Activated B cell treated with CpG ODN at 0.5 μM for 24 hours (primary cell): ENCODE measurements around the gene SMARCD2. TPM values are rescaled to one million over a fixed set of nuclear protein-coding genes. Genes with fewer than 3 reads are reported as not detected.
"Not testable (repeated sequence)": the region's sequence is repeated elsewhere in the genome, so short reads cannot be mapped to it uniquely, and the experiment has no call there.

Source experiments
- ATAC-seq: fragments of 200-7000 bp; cut with Tn5 transposase; one replicate; pipeline ENCODE4 v1.10.0; 2021; ENCODE audit warnings: low read depth, mild to moderate bottlenecking, moderate library complexity
- CTCF ChIA-PET: fragments of 350-600 bp; sonication (Branson Sonifier 250); formaldehyde crosslinking; loops from one replicate; lab custom pipeline; 2021; ENCODE audit warnings: antibody characterized with exemption; lab: Charles Lee
- POLR2A ChIA-PET: fragments of 350-600 bp; sonication (Branson Sonifier 250); formaldehyde crosslinking; loops from one replicate; lab custom pipeline; 2021; ENCODE audit warnings: antibody characterized with exemption; lab: Charles Lee
- DNase-seq: peaks from one replicate; pipeline ENCODE4 v3.0.0; 2022
- H3K27ac Mint-ChIP-seq: one replicate; pipeline ENCODE4 v1.8.0; 2020; ENCODE audit warnings: mixed read lengths
- H3K27me3 Mint-ChIP-seq: one replicate; pipeline ENCODE4 v1.8.0; 2021; ENCODE audit warnings: mixed read lengths
- H3K36me3 Mint-ChIP-seq: one replicate; pipeline ENCODE4 v1.8.0; 2021; ENCODE audit warnings: low read depth, mixed read lengths
- H3K4me1 Mint-ChIP-seq: one replicate; pipeline ENCODE4 v1.8.0; 2021; ENCODE audit warnings: mixed read lengths
- H3K4me3 Mint-ChIP-seq: one replicate; pipeline ENCODE4 v1.8.0; 2020; ENCODE audit warnings: mild to moderate bottlenecking, mixed read lengths
- H3K9me3 Mint-ChIP-seq: one replicate; pipeline ENCODE4 v1.8.0; 2020; ENCODE audit warnings: mixed read lengths
- intact Hi-C: fragments of 100-400 bp; cut with micrococcal nuclease; formaldehyde crosslinking; loops from one replicate; pipeline ENCODE4 v1.15.1; 2024
- total RNA-seq: library from RNA; stranded (reverse); gene quantifications from 2 replicates; pipeline ENCODE4 v1.2.3, GENCODE V29; 2022
- TF ChIP-seq, protein P1 (sequence below): fragments of 200-600 bp; IDR thresholded peaks from one replicate; pipeline ENCODE4 v1.8.0; 2022; ENCODE audit warnings: antibody characterized with exemption, mild to moderate bottlenecking

The SMARCD2 gene
- total RNA-seq, 1 donor from 2014 or later: 114 TPM

DNA sequence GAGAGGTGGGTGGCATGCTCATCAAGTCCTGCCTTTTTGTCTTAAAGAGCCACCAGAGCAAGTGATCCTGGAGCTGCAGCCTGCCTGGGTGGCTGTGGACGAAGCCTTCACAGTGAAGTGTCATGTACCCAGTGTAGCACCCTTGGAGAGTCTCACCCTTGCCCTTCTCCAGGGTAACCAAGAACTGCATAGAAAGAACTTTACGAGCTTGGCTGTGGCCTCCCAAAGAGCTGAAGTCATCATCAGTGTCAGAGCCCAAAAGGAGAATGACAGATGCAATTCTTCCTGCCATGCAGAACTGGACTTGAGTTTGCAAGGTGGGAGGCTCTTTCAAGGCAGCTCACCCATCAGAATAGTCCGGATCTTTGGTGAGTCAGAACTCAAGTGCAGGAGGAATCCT, 16.8 kb upstream of the SMARCD2 start:
- Mint-ChIP-seq H3K27ac (no peak overlapping the region), H3K9me3 (no peaks in the 10 kb centered on the region), H3K27me3 (peaks cover 9% of the 10 kb centered on the region), H3K4me3 (no peak overlapping the region), H3K36me3 (no peaks in the 10 kb centered on the region), H3K4me1 (no peaks in the 10 kb centered on the region)
- TF ChIP-seq, protein P1, sequence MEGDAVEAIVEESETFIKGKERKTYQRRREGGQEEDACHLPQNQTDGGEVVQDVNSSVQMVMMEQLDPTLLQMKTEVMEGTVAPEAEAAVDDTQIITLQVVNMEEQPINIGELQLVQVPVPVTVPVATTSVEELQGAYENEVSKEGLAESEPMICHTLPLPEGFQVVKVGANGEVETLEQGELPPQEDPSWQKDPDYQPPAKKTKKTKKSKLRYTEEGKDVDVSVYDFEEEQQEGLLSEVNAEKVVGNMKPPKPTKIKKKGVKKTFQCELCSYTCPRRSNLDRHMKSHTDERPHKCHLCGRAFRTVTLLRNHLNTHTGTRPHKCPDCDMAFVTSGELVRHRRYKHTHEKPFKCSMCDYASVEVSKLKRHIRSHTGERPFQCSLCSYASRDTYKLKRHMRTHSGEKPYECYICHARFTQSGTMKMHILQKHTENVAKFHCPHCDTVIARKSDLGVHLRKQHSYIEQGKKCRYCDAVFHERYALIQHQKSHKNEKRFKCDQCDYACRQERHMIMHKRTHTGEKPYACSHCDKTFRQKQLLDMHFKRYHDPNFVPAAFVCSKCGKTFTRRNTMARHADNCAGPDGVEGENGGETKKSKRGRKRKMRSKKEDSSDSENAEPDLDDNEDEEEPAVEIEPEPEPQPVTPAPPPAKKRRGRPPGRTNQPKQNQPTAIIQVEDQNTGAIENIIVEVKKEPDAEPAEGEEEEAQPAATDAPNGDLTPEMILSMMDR: no peak
- ATAC-seq (no peak), DNase-seq (no peak)
- ChIA-PET POLR2A (interaction anchor here (0.6 to 0.7 kb wide), 2 partner anchors 16 to 24 kb away, joined by 3 to 7 read pairs; no protein-coding TSS in a partner anchor), CTCF (interaction anchor here (1.8 kb wide), 1 partner anchor 10 kb away, joined by 5 read pairs; no protein-coding TSS in a partner anchor)
- intact Hi-C loops: no loop called here

DNA sequence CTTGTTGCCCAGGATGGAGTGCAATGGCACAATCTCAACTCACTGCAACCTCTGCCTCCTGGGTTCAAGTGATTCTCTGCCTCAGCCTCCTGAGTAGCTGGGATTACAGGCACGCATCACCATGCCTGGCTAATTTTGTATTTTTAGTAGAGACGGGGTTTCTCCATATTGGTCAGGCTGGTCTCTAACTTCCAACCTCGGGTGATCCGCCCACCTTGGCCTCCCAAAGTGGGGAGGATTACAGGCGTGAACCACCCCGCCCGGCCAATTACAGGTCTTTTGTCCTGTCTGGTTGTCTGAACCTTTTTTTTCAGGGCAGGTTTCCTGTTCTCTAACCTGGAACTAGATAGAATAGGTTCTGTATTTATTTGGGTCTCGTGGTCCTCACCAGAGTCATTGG, 13.9 kb upstream of the SMARCD2 start:
- intact Hi-C loops, H3K9me3 Mint-ChIP-seq, H3K27ac Mint-ChIP-seq, H3K4me3 Mint-ChIP-seq, ATAC-seq, H3K27me3 Mint-ChIP-seq, DNase-seq, H3K36me3 Mint-ChIP-seq, H3K4me1 Mint-ChIP-seq, POLR2A ChIA-PET: not testable (repeated sequence)
- CTCF ChIA-PET: interaction anchor here (0.7 kb wide), 1 partner anchor 430 kb away, joined by 3 read pairs; no protein-coding TSS in a partner anchor

DNA sequence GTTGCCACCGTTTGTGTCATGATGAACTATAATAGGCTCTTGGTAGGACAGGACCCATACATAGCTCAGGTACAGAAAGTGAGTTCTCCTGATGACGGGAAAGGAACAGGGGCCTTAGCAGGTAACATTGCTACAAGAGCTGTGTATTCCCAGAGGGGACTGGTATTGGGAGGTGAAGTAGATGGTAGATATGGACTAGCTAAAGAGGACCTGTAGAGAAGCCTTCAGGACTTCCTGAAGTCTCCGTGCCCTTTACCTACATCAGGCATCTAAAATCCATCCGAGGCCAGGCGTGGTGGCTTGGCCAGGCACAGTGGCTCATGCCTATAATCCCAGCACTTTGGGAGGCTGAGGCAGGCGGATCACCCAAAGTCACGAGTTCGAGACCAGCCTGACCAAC, 12.7 kb upstream of the SMARCD2 start:
- no peaks in the 10 kb centered on the region for H3K4me1 Mint-ChIP-seq
- H3K27ac Mint-ChIP-seq: no peak overlapping the region
- ATAC-seq (no peak), DNase-seq (no peak)
- CTCF ChIA-PET: no interaction called here
- H3K4me3 Mint-ChIP-seq: no peak overlapping the region
- POLR2A ChIA-PET: no interaction called here
- no peaks in the 10 kb centered on the region for H3K36me3 Mint-ChIP-seq
- TF ChIP-seq, protein P1: no peak
- H3K9me3 Mint-ChIP-seq: no peaks in the 10 kb centered on the region
- H3K27me3 Mint-ChIP-seq: peaks cover 1% of the 10 kb centered on the region
- intact Hi-C loops: no loop called here

DNA sequence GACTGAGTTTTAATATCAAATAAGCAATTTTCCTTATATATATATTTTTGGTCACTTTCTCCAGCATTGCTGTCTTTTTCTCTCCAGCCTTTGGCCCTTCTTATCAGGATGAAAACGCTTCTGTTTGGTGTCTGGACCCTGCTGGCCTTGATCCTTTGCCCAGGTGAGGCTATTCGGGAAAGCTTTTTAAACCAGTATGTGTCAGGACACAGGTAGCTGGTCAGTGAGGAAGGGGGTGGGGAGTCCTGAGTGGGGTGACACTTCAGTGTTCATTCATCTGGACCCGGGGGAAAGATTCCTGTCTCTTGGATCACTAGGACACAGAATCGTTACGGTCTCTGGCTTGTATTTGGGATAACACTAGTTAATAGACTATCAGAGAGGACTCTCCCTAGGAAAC, 12.2 kb upstream of the SMARCD2 start:
- intact Hi-C loops: no loop called here

DNA sequence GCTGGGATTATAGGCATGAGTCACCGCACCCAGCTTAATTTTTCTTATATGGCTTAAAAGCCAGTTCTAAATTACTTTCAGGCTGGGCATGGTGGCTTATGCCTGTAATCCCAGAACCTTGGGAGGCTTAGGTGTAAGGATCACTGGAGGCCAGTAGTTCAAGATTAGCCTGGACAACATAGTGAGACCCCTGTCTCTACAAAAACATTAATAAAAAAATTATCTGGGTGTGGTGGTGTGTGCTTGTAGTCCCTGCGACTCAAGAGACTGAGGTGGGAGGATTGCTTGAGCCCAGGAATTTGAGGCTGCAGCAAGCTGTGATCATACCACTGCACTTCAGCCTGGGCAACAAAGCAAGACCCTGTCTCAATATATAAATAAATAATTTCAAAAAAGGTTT, 10.8 kb upstream of the SMARCD2 start:
- Mint-ChIP-seq H3K27ac (no peak overlapping the region), H3K4me1 (peaks cover 8% of the 10 kb centered on the region), H3K36me3 (no peaks in the 10 kb centered on the region), H3K9me3 (no peaks in the 10 kb centered on the region), H3K4me3 (no peak overlapping the region), H3K27me3 (no peaks in the 10 kb centered on the region)
- ChIA-PET POLR2A (no interaction called here), CTCF (no interaction called here)
- TF ChIP-seq, protein P1: no peak
- no peak for ATAC-seq
- intact Hi-C loops: no loop called here
- DNase-seq: no peak

More for the DNA sequence above, 12.2 kb upstream of the SMARCD2 start:
- TF ChIP-seq, protein P1: no peak
- H3K4me3 Mint-ChIP-seq: no peak overlapping the region
- ChIA-PET POLR2A (no interaction called here), CTCF (no interaction called here)
- H3K27me3 Mint-ChIP-seq: no peaks in the 10 kb centered on the region
- no peaks in the 10 kb centered on the region for H3K9me3 Mint-ChIP-seq
- H3K36me3 Mint-ChIP-seq: no peaks in the 10 kb centered on the region
- H3K27ac Mint-ChIP-seq: no peak overlapping the region
- no peaks in the 10 kb centered on the region for H3K4me1 Mint-ChIP-seq
- no peak for DNase-seq
- ATAC-seq: no peak

DNA sequence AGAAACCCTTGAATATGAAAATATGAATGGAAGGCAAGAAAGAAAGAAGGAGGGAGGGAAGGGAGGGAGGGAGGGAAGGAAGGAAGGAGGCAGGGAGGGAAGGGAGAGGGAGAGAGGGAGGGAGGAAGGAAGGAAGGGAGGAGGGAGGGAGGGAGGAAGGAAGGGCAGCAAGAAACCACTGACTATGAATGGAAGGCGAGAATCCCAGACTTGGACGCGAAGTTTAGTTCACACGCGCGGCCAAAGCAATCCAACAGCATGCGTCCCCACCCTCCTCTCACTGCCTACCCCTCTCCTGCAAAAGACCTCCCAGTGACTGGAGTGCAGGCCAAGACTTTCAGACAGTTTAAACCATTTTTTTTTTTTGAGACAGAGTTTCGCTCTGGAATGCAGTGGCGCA, 7.9 kb upstream of the SMARCD2 start:
- CTCF ChIA-PET: no interaction called here
- TF ChIP-seq, protein P1: no peak
- no peak for DNase-seq
- Mint-ChIP-seq H3K27me3 (no peaks in the 10 kb centered on the region), H3K36me3 (no peaks in the 10 kb centered on the region), H3K4me3 (no peak overlapping the region), H3K4me1 (peaks cover 18% of the 10 kb centered on the region), H3K27ac (no peak overlapping the region), H3K9me3 (no peaks in the 10 kb centered on the region)
- intact Hi-C loops: no loop called here
- POLR2A ChIA-PET: no interaction called here
- ATAC-seq: no peak
